CD4-positive, alpha-beta T cell treated with Interleukin-15 for 4 hours (primary cell): ENCODE measurements around the gene RASL10B.
"Not testable (repeated sequence)": the region's sequence is repeated elsewhere in the genome, so short reads cannot be mapped to it uniquely, and the experiment has no call there.

Experiments
- DNase-seq: peaks from one replicate; pipeline ENCODE4 v3.0.0-alpha.2; 2020; ENCODE audit warnings: low spot score

The RASL10B gene

DNA sequence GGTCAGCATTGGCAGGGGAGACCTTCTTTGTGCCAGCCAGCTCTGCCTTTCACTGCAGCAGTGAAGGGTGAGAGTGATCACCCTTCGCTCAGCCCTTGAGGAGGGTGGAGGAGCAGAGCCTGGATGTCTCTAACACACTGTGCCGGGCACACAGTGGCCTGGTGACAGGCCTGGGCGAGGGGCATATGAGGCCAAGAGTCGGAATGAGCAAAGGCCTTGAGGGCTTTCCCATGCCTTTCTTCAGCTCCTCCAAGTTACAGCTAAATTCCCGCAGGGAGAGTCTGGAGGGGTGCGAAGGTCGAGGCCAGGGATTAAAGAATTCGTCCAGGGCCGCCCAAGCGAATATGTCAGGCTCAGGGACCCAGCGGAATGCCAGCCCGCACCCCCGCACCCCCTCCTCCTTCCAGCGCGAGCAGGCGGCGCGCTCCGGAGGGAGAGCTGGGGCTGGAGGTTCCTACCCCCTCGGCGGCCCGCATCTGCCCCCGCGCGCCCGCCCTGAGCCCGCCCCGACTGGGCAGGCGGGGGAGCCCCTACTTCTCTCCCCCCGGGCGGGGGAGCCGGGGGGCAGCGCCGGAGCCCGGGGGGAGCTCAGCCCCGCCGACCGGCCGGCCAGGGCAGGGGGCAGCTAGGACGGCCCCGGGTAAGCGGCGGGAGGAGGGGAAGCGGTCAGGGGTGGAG lies at the start of gene RASL10B:
Gene RASL10B (plus strand): TSS at position 401 of the 678 bp plus-strand sequence. CDS start 3,546 bp downstream, outside the sequence.
- peak; percentile 6 for DNase-seq

- no peak for DNase-seq
Measured at GRCh38 chr17:35683591-35683990, 47.8 kb upstream of the RASL10B start.

GRCh38 chr17:35684055-35684802 lies 47.2 kb upstream of the RASL10B start:
- DNase-seq: no peak

GRCh38 chr17:35692512-35693210 lies 38.8 kb upstream of the RASL10B start:
- DNase-seq: no peak

- DNase-seq: no peak
Measured at GRCh38 chr17:35693662-35694061, 37.8 kb upstream of the RASL10B start.

DNA sequence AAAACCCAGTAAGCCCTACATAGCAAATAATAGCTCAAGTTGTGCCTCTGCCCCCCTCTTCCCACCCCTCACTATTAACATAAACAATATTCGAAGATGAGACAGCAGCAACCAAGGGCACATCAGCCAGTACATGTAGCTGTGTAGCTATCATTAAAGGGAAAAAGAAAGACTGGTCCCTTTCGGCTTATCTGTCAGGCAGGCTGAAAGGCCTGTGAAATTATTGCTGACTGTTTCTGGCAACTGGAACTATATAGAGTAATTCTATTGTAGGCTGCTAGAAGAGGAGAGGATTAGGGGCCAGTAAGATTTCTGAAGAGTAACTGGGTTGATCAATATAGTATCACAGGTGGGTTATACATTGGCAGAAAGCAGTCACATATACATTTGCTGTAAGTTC lies 36.5 kb upstream of the RASL10B start:
- no peak for DNase-seq

DNA sequence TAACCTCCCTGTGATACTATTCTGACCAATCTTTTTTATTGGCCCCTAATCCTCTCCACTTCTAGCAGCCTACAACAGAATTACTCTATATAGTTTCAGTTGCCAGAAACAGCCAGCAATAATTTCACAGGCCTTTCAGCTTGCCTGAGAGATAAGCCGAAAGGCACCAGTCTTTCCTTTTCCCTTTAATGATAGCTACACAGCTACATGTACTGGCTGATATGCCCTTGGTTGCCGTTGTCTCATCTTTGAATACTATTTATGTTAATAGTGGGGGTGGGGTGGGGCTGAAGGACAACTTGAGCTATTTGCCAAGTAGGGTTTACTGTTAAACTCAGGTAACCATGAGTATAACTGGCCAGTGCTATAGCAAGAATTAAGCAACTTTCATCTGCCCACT lies 35.8 kb upstream of the RASL10B start:
- no peak for DNase-seq

GRCh38 chr17:35698800-35699199 lies 32.6 kb upstream of the RASL10B start:
- no peak for DNase-seq

DNA sequence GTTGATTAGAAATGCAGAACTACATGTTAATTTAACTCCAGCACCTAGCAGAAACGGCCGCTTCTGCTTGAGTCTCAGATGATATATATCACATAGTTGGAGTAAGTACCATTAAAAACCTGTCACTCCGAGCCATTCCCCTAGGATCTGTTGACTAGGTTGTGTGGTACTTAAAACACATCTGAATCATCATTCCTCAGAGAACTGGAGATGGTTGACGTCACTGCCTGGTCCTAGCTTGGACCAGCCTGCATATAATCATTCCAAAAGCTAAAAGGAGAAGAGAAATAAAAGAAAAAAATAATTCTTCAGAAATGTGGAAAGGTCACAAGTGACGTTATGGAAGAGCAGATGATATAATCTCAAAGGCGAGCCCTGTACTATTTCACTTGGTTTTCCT lies 31.3 kb upstream of the RASL10B start:
- DNase-seq: no peak

DNA sequence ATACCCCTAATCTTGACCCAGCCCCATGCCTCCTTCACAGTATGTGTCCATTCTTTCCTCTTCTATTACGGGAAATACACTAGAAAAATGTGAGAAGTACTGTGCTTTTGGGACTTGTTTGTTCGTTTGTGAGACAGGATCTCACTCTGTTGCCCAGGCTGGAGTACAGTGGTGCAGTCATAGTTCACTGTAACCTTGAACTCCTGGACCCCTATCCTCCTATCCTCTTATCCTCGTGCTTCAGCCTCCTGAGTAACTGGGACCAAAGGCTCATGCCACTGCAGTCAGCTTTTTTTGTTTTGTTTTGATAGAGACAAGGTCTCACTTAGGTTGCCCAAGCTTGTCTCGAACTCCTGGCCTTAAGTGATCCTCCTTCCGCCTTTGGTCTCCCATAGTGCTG lies 29.9 kb upstream of the RASL10B start:
- no peak for DNase-seq

DNA sequence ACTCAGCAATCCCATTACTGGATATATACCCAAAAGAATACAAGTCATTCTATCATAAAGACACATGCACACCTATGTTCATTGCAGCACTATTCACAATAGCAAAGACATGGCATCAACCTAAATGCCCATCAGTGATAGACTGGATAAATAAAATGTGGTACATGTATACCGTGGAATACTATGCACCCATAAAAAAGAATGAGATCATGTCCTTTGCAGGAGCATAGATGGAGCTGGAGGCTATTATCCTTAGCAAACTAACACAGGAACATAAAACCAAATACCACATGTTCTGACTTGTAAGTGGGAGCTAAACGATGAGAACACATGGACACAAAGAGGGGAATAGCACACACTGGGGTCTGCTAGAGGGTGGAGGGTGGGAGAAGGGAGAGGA lies 28.1 kb upstream of the RASL10B start:
- DNase-seq: not testable (repeated sequence)

GRCh38 chr17:35705230-35705629 lies 26.2 kb upstream of the RASL10B start:
- no peak for DNase-seq

DNA sequence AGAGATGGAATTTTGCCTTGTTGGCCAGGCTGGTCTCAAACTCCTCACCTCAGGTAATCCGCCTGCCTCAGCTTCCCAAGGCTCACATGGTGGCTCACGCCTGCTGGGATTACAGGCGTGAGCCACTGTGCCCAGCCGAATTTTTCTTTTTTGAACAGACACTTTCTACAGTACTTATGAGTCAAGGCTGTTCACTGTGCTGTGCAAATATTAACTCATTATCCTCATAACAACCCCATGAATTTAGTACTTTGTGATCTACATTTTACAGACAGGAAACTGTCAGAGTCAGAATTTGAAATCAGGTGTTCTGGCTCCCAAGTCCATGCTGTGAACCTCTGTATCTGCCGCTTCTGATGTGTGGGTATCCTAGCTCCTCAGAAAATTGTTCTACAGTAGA lies 25.7 kb upstream of the RASL10B start:
- DNase-seq: no peak

- DNase-seq: no peak
Measured at GRCh38 chr17:35708149-35708548, 23.3 kb upstream of the RASL10B start.

DNA sequence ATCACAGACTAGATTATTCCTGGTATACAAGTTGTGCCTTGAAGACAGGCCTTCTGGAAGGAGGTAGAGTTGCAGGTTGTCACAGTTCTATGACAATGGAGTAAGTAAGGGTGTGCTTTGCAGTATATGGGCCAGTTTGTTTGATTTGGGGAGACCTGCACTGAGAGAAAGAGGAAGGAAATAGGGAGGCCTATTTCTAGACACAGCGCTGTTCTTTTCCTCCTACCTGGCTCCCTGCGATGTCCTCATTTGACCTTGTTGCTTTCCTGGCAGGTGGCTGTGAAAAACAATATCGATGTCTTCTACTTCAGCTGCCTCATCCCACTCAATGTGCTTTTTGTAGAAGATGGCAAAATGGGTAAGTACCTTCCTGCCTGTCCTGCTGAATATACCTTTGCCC lies 22.5 kb upstream of the RASL10B start:
- no peak for DNase-seq

DNA sequence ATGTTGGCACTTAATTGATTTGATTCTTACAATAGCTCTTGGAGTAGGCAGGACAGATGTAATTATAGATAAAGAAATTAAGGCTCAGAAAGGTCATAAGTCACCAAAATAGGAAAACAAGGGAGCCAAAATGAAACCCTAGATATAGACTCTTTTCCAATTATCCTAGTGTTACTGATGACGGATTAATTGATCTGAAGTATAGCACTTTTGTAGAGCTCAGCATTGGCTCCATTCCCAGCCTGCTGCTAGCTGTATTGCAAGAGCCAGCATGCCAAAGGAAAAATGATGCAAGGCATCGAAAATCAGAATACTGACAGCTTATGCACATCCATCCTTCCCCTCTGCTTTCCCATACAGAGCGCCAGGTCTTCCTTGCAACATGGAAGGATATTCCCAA lies 21.6 kb upstream of the RASL10B start:
- no peak for DNase-seq

DNA sequence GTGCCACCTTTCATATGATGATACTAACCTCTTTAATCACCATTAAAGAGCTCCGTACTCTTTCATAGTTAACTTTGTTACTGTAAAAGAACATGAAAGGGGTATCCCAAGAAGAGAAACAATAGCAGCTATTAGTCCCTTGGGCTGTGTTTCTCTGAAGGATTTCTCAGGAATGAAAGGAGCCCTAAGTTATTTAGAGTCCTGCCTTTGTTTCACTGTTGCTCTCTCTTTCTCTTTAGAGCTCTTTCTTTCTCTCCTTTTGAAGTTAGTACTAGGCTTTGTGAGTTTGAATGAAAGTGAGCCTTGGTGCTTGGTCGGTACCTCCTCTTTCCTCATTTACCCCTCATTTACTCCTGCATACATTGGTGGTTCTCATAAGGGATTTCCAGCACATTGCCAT lies 20.5 kb upstream of the RASL10B start:
- DNase-seq: no peak

DNA sequence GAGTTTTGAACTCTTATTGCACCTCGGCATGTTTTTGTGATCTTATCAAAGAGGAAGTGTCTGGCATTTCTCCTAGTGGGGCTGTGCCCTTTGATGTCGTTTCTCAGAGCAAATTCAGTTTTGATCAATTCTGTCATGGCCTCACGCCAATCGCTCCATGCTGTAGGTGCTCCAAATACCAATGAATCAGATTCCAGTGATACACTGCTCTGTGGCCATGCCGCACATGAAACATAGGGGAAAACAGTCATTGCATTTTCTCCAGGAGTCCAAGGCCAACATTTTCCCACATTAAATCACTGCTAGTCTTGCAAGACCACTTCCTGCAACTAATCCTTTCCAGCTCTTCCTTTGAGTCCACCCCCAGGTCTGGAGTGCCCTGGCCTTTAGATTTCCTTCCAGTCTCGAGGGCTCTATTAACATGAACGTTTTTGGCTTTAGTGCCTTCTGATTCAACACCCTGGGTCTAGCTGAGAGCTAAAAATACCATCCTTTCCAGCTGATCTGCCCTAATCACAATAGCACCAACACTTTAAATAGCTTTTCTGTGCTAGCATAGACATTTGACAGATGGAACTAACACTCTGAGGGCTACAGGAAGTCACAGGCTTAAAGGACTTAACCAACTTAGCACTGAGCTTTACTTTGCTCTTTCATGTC lies 18.2 kb upstream of the RASL10B start:
- DNase-seq: no peak

- DNase-seq: no peak
Measured at GRCh38 chr17:35714988-35715387, 16.5 kb upstream of the RASL10B start.

DNA sequence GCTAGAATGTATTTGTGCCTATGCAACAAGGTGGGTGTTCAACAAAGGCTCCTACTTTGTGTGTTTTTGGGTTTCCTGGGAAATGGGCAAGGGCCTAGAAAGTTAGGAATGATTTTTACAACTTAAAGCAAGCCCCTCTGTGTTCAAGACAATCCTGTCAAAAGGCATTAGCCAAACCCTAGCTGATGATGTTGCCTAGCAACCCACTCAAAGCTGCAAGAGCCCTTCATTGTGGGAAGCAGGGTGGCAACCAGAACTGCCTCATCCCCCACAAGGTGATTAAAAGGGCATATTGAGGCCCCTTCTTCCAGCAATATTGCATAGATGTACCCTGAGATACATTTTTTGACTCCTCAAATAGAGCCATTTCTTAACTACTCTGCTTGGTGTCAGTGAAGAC lies 16.0 kb upstream of the RASL10B start:
- DNase-seq: no peak

- DNase-seq: no peak
Measured at GRCh38 chr17:35716173-35716572, 15.3 kb upstream of the RASL10B start.

GRCh38 chr17:35716897-35717465 lies 14.5 kb upstream of the RASL10B start:
- no peak for DNase-seq
